CD14-positive monocyte (primary cell): Measurements from ENCODE around the gene AMACR. TPM values are rescaled to one million over a fixed set of nuclear protein-coding genes. Genes with fewer than 3 reads are reported as not detected.

Experiments
- DNase-seq, 3 donors: peaks; one replicate each; pipeline ENCODE4 v3.0.0-alpha.2; 2011 to 2022
- H2AFZ ChIP-seq: 2 replicates; pipeline ENCODE4 v1.6.0; 2012; ENCODE audit warnings: mild to moderate bottlenecking, low read depth, low read length, inconsistent platforms; ENCODE audit not compliant: insufficient read depth, poor library complexity, severe bottlenecking
- H3K27ac ChIP-seq, 2 donors: 1 replicate in 1 of 2; 2 replicates in 1 of 2; pipeline ENCODE4 v1.5.1; 2012 to 2013; ENCODE audit warnings: low read length in 2 of 2, control low read depth in 1 of 2, inconsistent platforms in 1 of 2, low read depth in 1 of 2, mild to moderate bottlenecking in 1 of 2
- H3K27me3 ChIP-seq, 2 donors: one replicate each; pipeline versions ENCODE4 v1.6.0 to v1.6.1; 2011 to 2013; ENCODE audit warnings: low read length in 2 of 2; ENCODE audit not compliant: control insufficient read depth in 2 of 2, insufficient read depth in 2 of 2
- H3K36me3 ChIP-seq, 2 donors: replicated peaks in 1 of 2; 1 replicate in 1 of 2; 2 replicates in 1 of 2; pipeline versions ENCODE4 v1.5.1 to v1.6.1; 2012 to 2013; ENCODE audit warnings: low read length in 2 of 2, control low read depth in 1 of 2, inconsistent platforms in 1 of 2, mild to moderate bottlenecking in 1 of 2; ENCODE audit not compliant: insufficient read depth in 2 of 2, control insufficient read depth in 1 of 2
- H3K4me1 ChIP-seq, 2 donors: 1 replicate in 1 of 2; 2 replicates in 1 of 2; pipeline versions ENCODE4 v1.5.1 to v1.6.1; 2012 to 2013; ENCODE audit warnings: low read length in 2 of 2, control low read depth in 1 of 2, inconsistent platforms in 1 of 2, mild to moderate bottlenecking in 1 of 2, moderate library complexity in 1 of 2; ENCODE audit not compliant: insufficient read depth in 2 of 2, control insufficient read depth in 1 of 2
- H3K4me2 ChIP-seq: replicated peaks from 2 replicates; pipeline ENCODE3; 2012; ENCODE audit warnings: low read length, moderate library complexity, mild to moderate bottlenecking; ENCODE audit not compliant: poor library complexity, severe bottlenecking; ENCODE audit errors: extremely low read depth
- H3K4me3 ChIP-seq, 3 experiments: fragments of 200-600 bp in 1 of 3; sonication (generic) in 1 of 3; replicated peaks in 1 of 3; 1 replicate in 2 of 3; 2 replicates in 1 of 3; pipeline ENCODE4 v1.5.1; 2011 to 2013; ENCODE audit warnings: low read length in 3 of 3, mild to moderate bottlenecking in 3 of 3, control low read depth in 2 of 3, low read depth in 2 of 3, inconsistent platforms in 1 of 3, moderate library complexity in 1 of 3
- H3K79me2 ChIP-seq: 2 replicates; pipeline ENCODE4 v1.6.0; 2012; ENCODE audit warnings: mild to moderate bottlenecking, control low read depth, inconsistent platforms, low read length, moderate library complexity; ENCODE audit not compliant: insufficient read depth
- H3K9ac ChIP-seq: 2 replicates; pipeline ENCODE4 v1.6.0; 2017; ENCODE audit warnings: low read length, mild to moderate bottlenecking; ENCODE audit not compliant: insufficient read depth, poor library complexity, severe bottlenecking
- H3K9me3 ChIP-seq, 2 donors: replicated peaks in 1 of 2; 1 replicate in 1 of 2; 2 replicates in 1 of 2; pipeline versions ENCODE4 v1.5.1 to v1.6.1; 2012 to 2013; ENCODE audit warnings: low read length in 2 of 2, control low read depth in 1 of 2; ENCODE audit not compliant: control insufficient read depth in 1 of 2, insufficient read depth in 1 of 2
- H4K20me1 ChIP-seq: 2 replicates; pipeline ENCODE4 v1.6.0; 2012; ENCODE audit warnings: mild to moderate bottlenecking, low read length, control low read depth, moderate library complexity; ENCODE audit not compliant: insufficient read depth
- H3K27ac Mint-ChIP-seq, 7 donors: one replicate each; pipeline ENCODE4 v1.8.0; 2020; ENCODE audit warnings: mild to moderate bottlenecking in 7 of 7, mixed read lengths in 7 of 7, moderate library complexity in 6 of 7, inconsistent platforms in 2 of 7
- H3K27me3 Mint-ChIP-seq, 3 donors: one replicate each; pipeline ENCODE4 v1.8.0; 2021 to 2022; ENCODE audit warnings: low read depth in 3 of 3, mild to moderate bottlenecking in 3 of 3, mixed read lengths in 3 of 3, moderate library complexity in 3 of 3, inconsistent platforms in 1 of 3
- H3K36me3 Mint-ChIP-seq, 2 donors: one replicate each; pipeline ENCODE4 v1.8.0; 2020; ENCODE audit warnings: mixed read lengths in 2 of 2, inconsistent platforms in 1 of 2, mild to moderate bottlenecking in 1 of 2
- H3K4me1 Mint-ChIP-seq: one replicate; pipeline ENCODE4 v1.8.0; 2020; ENCODE audit warnings: mild to moderate bottlenecking, mixed read lengths
- H3K4me3 Mint-ChIP-seq, 2 donors: one replicate each; pipeline ENCODE4 v1.8.0; 2020; ENCODE audit warnings: mild to moderate bottlenecking in 2 of 2, mixed read lengths in 2 of 2, moderate library complexity in 1 of 2
- H3K9me3 Mint-ChIP-seq, 7 donors: one replicate each; pipeline ENCODE4 v1.8.0; 2020 to 2022; ENCODE audit warnings: mixed read lengths in 7 of 7, mild to moderate bottlenecking in 6 of 7, moderate library complexity in 6 of 7, inconsistent platforms in 2 of 7
- CTCF ChIP-seq: fragments of 200-600 bp; IDR thresholded peaks from one replicate; pipeline ENCODE4 v1.8.0; 2022; ENCODE audit warnings: antibody characterized with exemption, mild to moderate bottlenecking
- WGBS: methylation state at CpG from one replicate; pipeline ENCODE4 v1.1.5; 2013; ENCODE audit warnings: missing lambda C conversion rate; ENCODE audit not compliant: insufficient coverage; 5-methylcytosine and 5-hydroxymethylcytosine counted together
- intact Hi-C, 2 donors: fragments of 100-400 bp; cut with micrococcal nuclease; formaldehyde crosslinking; loops; one replicate each; pipeline versions ENCODE4 v1.15.0 to v1.15.1; 2023
- polyA minus RNA-seq: library from RNA; depleted of rRNA, polyadenylated mRNA; stranded (reverse); fragments of >200 nt; gene quantifications from 2 replicates; pipeline ENCODE4 v1.2.3, GENCODE V29; 2012
- polyA plus RNA-seq, 3 donors: library from polyadenylated mRNA; depleted of rRNA in 1 of 3; unstranded in 2 of 3; stranded (reverse) in 1 of 3; fragments of 300-500 nt in 2 of 3; fragments of >200 nt in 1 of 3; fragmentation: Illumina TruSeq in 2 of 3; gene quantifications; 1 replicate in 2 of 3; 2 replicates in 1 of 3; pipeline ENCODE4 v1.2.3, GENCODE V29; 2012 to 2021
- total RNA-seq, 12 experiments: library from RNA in 1 of 12; stranded (reverse) in 1 of 12; fragments of 120-200 nt in 1 of 12; gene quantifications; one replicate each; pipeline ENCODE4 v1.2.4 and lab custom pipeline; 2013 to 2026; ENCODE audit warnings: mixed read lengths in 6 of 12, inconsistent platforms in 1 of 12

AMACR gene
- total RNA-seq (2013): 4.8 TPM
- polyA plus RNA-seq (1 to 10 TPM; 1.2 to 6.1 (median 4.8) TPM), polyA minus RNA-seq (1.1 and 1.2 TPM in 2 replicates), total RNA-seq (lab: John Stamatoyannopoulos, UW) (0 to 0.52 (median 0.08) reads per million in 11 experiments)

GRCh38 chr5:34007621-34008600, at the start of gene AMACR:
Gene AMACR (minus strand): TSS chr5:34008050. CDS start chr5:34008019, 31 bp downstream.
- DNase-seq: peak; percentile 37 to 67 (median 54)
- H3K9me3 Mint-ChIP-seq: peaks cover 0 to 5% (median 0%) of the 10 kb centered on the region in 7 donors
- intact Hi-C loops: no loop called here
- Histone ChIP-seq H3K4me2 (peak within 1 kb of the TSS; percentile 82), H2AFZ (peak within 1 kb of the TSS; percentile 95), H3K79me2 (no peaks in the 10 kb centered on the region), H3K4me3 (peak within 1 kb of the TSS; percentile 92 to 98 (median 96)), H3K9ac (peak within 1 kb of the TSS; percentile 71), H3K27me3 (no peaks in the 10 kb centered on the region), H3K4me1 (peaks cover 13 to 16% of the 10 kb centered on the region in 2 donors), H4K20me1 (no peaks in the 10 kb centered on the region), H3K36me3 (peaks cover under 1 to 10% of the 10 kb centered on the region in 2 donors), H3K9me3 (no peaks in the 10 kb centered on the region), H3K27ac (peak within 1 kb of the TSS; percentile 70 to 88)
- peaks cover 19% of the 10 kb centered on the region for H3K4me1 Mint-ChIP-seq
- H3K36me3 Mint-ChIP-seq: peaks cover 5 to 18% of the 10 kb centered on the region in 2 donors
- no peak for TF ChIP-seq CTCF
- peaks cover 0 to 3% (median 2%) of the 10 kb centered on the region in 3 donors for H3K27me3 Mint-ChIP-seq
- H3K4me3 Mint-ChIP-seq: peak within 1 kb of the TSS; percentile 92 to 96
- H3K27ac Mint-ChIP-seq: peak within 1 kb of the TSS; percentile 69 to 92 (median 88)
- under 1% methylated on average over 71 of the region's 76 CpGs for WGBS

GRCh38 chr5:34057569-34057968, 49.7 kb upstream of the AMACR start:
- peaks cover 0 to 2% (median 0%) of the 10 kb centered on the region in 3 donors for H3K27me3 Mint-ChIP-seq
- no peak overlapping the region for H3K9ac ChIP-seq

More at GRCh38 chr5:34057569-34057968, 49.7 kb upstream of the AMACR start:
- Histone ChIP-seq H2AFZ (no peak overlapping the region), H3K4me3 (no peak overlapping the region), H4K20me1 (no peaks in the 10 kb centered on the region), H3K27me3 (no peaks in the 10 kb centered on the region), H3K4me2 (no peak overlapping the region), H3K4me1 (no peaks in the 10 kb centered on the region), H3K36me3 (no peaks in the 10 kb centered on the region), H3K27ac (no peak overlapping the region), H3K9me3 (peaks cover 0 to 6% of the 10 kb centered on the region in 2 donors), H3K79me2 (no peaks in the 10 kb centered on the region)
- Mint-ChIP-seq H3K27ac (no peak overlapping the region), H3K4me3 (no peak overlapping the region), H3K4me1 (peaks cover 1% of the 10 kb centered on the region), H3K36me3 (peaks cover 3 to 17% of the 10 kb centered on the region in 2 donors), H3K9me3 (peaks cover 0 to 3% (median 0%) of the 10 kb centered on the region in 7 donors)
- intact Hi-C loops: no loop called here
- TF ChIP-seq CTCF: no peak
- no peak for DNase-seq
- 100% methylated on average over 2 of the region's 5 CpGs for WGBS
